Measurements from ENCODE around the gene SLC6A6. TPM values are rescaled to one million over a fixed set of nuclear protein-coding genes. Genes with fewer than 3 reads are reported as not detected.

The SLC6A6 gene
- total and polyA plus RNA-seq, 7 donors, result 10.3 to 104 (median 36.2) TPM

DNA sequence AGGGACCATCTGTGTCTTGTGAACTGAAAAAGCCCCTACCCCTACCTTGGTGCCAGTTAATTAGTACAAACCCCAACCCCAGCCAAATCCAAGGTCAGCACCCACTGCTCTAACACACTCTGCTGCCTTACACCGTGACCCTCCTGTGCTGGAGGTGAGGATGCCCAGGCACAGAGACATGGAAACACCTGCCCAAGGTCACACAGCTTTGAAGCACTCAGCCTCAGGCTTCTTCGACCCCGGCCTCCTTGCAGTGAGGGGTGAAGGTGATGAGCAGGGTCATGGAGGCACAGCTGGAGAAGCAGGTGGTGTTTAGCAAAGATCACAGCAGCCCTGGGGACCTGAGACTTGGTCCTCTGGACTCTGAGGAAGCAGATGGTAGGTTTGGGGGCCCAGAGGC lies 39.0 kb upstream of the SLC6A6 start:
- ATAC-seq (no peak), DNase-seq (no peak)
- H3K4me1 ChIP-seq, result no peaks in the 10 kb centered on the region
- H3K27ac ChIP-seq, result no peak overlapping the region
- no peaks in the 10 kb centered on the region for H3K36me3 ChIP-seq (ENCODE audit: insufficient read depth in 1 of 2, low read depth in 1 of 2)
- intact Hi-C loops (cut with DNase I), result no loop called here
- TF ChIP-seq, protein P1, sequence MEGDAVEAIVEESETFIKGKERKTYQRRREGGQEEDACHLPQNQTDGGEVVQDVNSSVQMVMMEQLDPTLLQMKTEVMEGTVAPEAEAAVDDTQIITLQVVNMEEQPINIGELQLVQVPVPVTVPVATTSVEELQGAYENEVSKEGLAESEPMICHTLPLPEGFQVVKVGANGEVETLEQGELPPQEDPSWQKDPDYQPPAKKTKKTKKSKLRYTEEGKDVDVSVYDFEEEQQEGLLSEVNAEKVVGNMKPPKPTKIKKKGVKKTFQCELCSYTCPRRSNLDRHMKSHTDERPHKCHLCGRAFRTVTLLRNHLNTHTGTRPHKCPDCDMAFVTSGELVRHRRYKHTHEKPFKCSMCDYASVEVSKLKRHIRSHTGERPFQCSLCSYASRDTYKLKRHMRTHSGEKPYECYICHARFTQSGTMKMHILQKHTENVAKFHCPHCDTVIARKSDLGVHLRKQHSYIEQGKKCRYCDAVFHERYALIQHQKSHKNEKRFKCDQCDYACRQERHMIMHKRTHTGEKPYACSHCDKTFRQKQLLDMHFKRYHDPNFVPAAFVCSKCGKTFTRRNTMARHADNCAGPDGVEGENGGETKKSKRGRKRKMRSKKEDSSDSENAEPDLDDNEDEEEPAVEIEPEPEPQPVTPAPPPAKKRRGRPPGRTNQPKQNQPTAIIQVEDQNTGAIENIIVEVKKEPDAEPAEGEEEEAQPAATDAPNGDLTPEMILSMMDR (IDR thresholded peaks at IDR 0.05), result no peak
- H3K9me3 ChIP-seq, result no peaks in the 10 kb centered on the region
- H3K4me3 ChIP-seq, result no peak overlapping the region
- no peaks in the 10 kb centered on the region for H3K27me3 ChIP-seq (ENCODE audit: insufficient read depth in 3 of 3, low read length in 2 of 3)
- 81 to 91% (median 87%) methylated on average over 3 of the region's 3 CpGs for WGBS, 3 donors

DNA sequence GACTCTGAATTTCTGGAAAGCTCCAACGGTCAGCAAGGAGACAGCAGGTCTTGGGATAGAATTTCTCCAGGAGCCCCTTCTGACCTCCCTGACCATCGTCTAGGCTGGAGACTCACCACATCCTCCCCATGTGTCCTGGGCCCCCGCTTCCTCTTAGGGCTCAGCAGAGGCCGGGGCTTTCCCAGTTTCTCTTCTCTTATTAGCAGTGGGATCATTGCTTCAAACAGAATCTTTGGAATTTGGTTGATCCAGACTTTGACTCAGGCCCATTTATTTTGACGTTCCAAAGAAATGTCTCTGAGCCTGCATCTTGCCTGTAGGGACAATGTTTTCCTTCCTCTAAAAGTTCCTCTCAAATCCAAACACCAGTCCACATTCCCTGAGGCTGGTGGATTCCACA lies 38.4 kb upstream of the SLC6A6 start:
- no peak for ATAC-seq
- Histone ChIP-seq H3K4me1 (no peaks in the 10 kb centered on the region), H3K27me3 (ENCODE audit: insufficient read depth in 3 of 3, low read length in 2 of 3) (no peaks in the 10 kb centered on the region), H3K36me3 (ENCODE audit: insufficient read depth in 1 of 2, low read depth in 1 of 2) (no peaks in the 10 kb centered on the region), H3K4me3 (no peak overlapping the region), H3K9me3 (no peaks in the 10 kb centered on the region), H3K27ac (no peak overlapping the region)
- WGBS, 3 donors, result 57 to 64% (median 63%) methylated on average over 5 of the region's 5 CpGs
- no peak for DNase-seq
- intact Hi-C loops (cut with DNase I), result no loop called here
- TF ChIP-seq, protein P1 (IDR thresholded peaks at IDR 0.05), result no peak

DNA sequence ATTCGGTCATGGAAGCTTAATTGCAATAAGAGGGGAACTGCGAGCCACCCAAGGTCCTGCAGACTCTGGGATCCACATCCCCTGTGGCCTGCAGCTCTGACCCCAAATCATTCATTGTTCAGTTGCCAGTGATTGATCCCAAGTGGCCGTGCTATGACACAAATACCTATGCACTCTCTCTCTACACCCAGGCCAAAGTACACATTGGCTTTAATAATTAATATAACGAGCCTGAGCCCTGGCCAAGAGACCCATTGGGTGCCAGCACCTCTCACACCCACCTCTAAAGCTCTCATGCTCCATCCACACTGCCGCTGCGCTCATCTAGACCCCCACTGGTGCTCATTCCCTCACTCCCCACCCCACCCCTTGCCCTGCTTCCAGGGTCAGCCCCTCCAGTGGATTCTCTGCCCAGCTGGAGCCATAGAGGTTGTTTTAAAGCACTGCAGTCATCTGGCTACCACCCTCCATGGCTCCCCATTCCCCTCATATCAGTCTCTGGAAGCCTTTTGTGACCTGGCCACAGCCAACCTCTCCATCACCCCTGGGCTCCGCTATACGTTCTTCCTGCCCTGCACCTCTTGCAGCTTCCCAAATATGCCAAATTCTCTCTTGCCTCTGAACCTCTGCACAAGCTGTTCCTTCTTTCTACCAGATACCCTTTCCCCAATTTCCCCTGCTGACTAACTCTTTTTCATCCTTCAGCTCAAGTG lies 37.7 kb upstream of the SLC6A6 start:
- DNase-seq (no peak), ATAC-seq (no peak)
- H3K27ac ChIP-seq, result no peak overlapping the region
- TF ChIP-seq, protein P1 (IDR thresholded peaks at IDR 0.05), result no peak
- no peaks in the 10 kb centered on the region for H3K36me3 ChIP-seq (ENCODE audit: insufficient read depth in 1 of 2, low read depth in 1 of 2)
- intact Hi-C loops (cut with DNase I), result no loop called here
- no peaks in the 10 kb centered on the region for H3K27me3 ChIP-seq (ENCODE audit: insufficient read depth in 3 of 3, low read length in 2 of 3)
- H3K4me1 ChIP-seq, result peaks cover 6% of the 10 kb centered on the region
- 92 to 95% (median 94%) methylated on average over 7 to 8 of the region's 8 CpGs for WGBS, 3 donors
- no peaks in the 10 kb centered on the region for H3K9me3 ChIP-seq
- no peak overlapping the region for H3K4me3 ChIP-seq

DNA sequence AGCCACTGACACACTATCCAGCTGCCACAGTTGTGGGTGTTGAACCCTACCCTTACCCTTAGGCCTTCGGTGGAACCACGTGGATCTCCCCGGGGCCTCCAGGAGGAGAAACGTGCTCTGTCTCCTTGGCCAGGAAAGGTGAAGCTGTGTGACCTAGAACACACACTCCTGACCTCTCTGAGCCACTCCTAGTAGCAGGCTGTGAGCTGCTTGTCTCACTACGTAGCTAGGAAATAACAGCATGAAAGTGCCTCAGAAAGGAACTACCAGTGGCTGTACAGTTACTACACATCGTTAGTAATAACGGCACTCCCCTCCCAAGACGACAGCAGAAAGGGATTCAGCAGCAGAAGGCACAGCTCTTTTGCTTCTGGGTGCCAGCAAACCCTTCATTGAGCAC lies 36.2 kb upstream of the SLC6A6 start:
- DNase-seq, result no peak
- 83 to 85% (median 84%) methylated on average over 8 of the region's 8 CpGs for WGBS, 3 donors
- H3K4me1 ChIP-seq, result peaks cover 19% of the 10 kb centered on the region
- intact Hi-C loops (cut with DNase I), result no loop called here
- no peak overlapping the region for H3K27ac ChIP-seq
- H3K27me3 ChIP-seq (ENCODE audit: insufficient read depth in 3 of 3, low read length in 2 of 3), result no peaks in the 10 kb centered on the region
- TF ChIP-seq, protein P1 (IDR thresholded peaks at IDR 0.05), result no peak
- ATAC-seq, result no peak
- H3K4me3 ChIP-seq, result no peak overlapping the region
- H3K9me3 ChIP-seq, result no peaks in the 10 kb centered on the region
- no peaks in the 10 kb centered on the region for H3K36me3 ChIP-seq (ENCODE audit: insufficient read depth in 1 of 2, low read depth in 1 of 2)
